Osteoblast (primary cell): ENCODE data around the gene ITPRIPL2. TPM values are rescaled to one million over a fixed set of nuclear protein-coding genes. Genes with fewer than 3 reads are reported as not detected.

Experiments used
- DNase-seq: peaks from one replicate; pipeline ENCODE4 v3.0.0; 2011; ENCODE audit warnings: low spot score, mixed read lengths; ENCODE audit not compliant: insufficient read length; ENCODE audit errors: missing footprints
- H2AFZ ChIP-seq: 2 replicates; pipeline ENCODE4 v1.6.0; 2011; ENCODE audit warnings: mild to moderate bottlenecking, low read length
- H3K27ac ChIP-seq: 2 replicates; pipeline ENCODE4 v1.5.1; 2011; ENCODE audit warnings: mild to moderate bottlenecking, low read depth, low read length, moderate library complexity
- H3K27me3 ChIP-seq: 2 replicates; pipeline ENCODE4 v1.6.0; 2012; ENCODE audit warnings: mild to moderate bottlenecking, control low read depth, inconsistent platforms, low read length, moderate library complexity; ENCODE audit not compliant: insufficient read depth
- H3K36me3 ChIP-seq: 2 replicates; pipeline ENCODE4 v1.5.1; 2011; ENCODE audit warnings: mild to moderate bottlenecking, low read length, control low read depth, moderate library complexity; ENCODE audit not compliant: insufficient read depth
- H3K4me1 ChIP-seq: 2 replicates; pipeline ENCODE4 v1.5.1; 2011; ENCODE audit warnings: mild to moderate bottlenecking, low read length, control low read depth, moderate library complexity; ENCODE audit not compliant: insufficient read depth
- H3K4me2 ChIP-seq: 2 replicates; pipeline ENCODE4 v1.6.0; 2011; ENCODE audit warnings: mild to moderate bottlenecking, low read length; ENCODE audit not compliant: insufficient read depth
- H3K4me3 ChIP-seq: fragments of 200-600 bp; sonication (generic); 3 replicates; pipeline ENCODE4 v1.5.1; 2012; ENCODE audit warnings: mild to moderate bottlenecking, low read length, inconsistent platforms; ENCODE audit not compliant: insufficient read depth
- H3K79me2 ChIP-seq: 2 replicates; pipeline ENCODE4 v1.6.0; 2012; ENCODE audit warnings: mild to moderate bottlenecking, low read length, control low read depth, inconsistent platforms; ENCODE audit not compliant: insufficient read depth
- H3K9me3 ChIP-seq: 2 replicates; pipeline ENCODE4 v1.5.1; 2011; ENCODE audit warnings: low read depth, low read length, control low read depth
- H4K20me1 ChIP-seq: 2 replicates; pipeline ENCODE4 v1.6.0; 2012; ENCODE audit warnings: mild to moderate bottlenecking, low read length, control low read depth; ENCODE audit not compliant: insufficient read depth
- total RNA-seq: library from RNA; depleted of rRNA; stranded (reverse); fragments of >200 nt; gene quantifications from 2 replicates; pipeline ENCODE4 v1.2.3, GENCODE V29; 2012
- TF ChIP-seq, protein P1 (sequence below): IDR thresholded peaks from 2 replicates; pipeline ENCODE4 v1.5.1; 2011; ENCODE audit warnings: mild to moderate bottlenecking, low read depth, low read length, moderate library complexity; ENCODE audit errors: extremely low read depth

Gene ITPRIPL2
- total RNA-seq, 1 donor, result 59.4 TPM

GRCh38 chr16:19151310-19151709 is 37.5 kb downstream of the ITPRIPL2 start:
- Histone ChIP-seq H2AFZ (no peak overlapping the region), H3K27me3 (no peaks in the 10 kb centered on the region), H3K79me2 (no peaks in the 10 kb centered on the region), H3K36me3 (no peaks in the 10 kb centered on the region), H3K4me3 (no peak overlapping the region), H4K20me1 (no peaks in the 10 kb centered on the region), H3K4me1 (no peaks in the 10 kb centered on the region), H3K9me3 (peaks cover 3% of the 10 kb centered on the region), H3K27ac (no peak overlapping the region), H3K4me2 (no peak overlapping the region)
- TF ChIP-seq, protein P1, sequence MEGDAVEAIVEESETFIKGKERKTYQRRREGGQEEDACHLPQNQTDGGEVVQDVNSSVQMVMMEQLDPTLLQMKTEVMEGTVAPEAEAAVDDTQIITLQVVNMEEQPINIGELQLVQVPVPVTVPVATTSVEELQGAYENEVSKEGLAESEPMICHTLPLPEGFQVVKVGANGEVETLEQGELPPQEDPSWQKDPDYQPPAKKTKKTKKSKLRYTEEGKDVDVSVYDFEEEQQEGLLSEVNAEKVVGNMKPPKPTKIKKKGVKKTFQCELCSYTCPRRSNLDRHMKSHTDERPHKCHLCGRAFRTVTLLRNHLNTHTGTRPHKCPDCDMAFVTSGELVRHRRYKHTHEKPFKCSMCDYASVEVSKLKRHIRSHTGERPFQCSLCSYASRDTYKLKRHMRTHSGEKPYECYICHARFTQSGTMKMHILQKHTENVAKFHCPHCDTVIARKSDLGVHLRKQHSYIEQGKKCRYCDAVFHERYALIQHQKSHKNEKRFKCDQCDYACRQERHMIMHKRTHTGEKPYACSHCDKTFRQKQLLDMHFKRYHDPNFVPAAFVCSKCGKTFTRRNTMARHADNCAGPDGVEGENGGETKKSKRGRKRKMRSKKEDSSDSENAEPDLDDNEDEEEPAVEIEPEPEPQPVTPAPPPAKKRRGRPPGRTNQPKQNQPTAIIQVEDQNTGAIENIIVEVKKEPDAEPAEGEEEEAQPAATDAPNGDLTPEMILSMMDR, result no peak
- DNase-seq, result no peak

DNA sequence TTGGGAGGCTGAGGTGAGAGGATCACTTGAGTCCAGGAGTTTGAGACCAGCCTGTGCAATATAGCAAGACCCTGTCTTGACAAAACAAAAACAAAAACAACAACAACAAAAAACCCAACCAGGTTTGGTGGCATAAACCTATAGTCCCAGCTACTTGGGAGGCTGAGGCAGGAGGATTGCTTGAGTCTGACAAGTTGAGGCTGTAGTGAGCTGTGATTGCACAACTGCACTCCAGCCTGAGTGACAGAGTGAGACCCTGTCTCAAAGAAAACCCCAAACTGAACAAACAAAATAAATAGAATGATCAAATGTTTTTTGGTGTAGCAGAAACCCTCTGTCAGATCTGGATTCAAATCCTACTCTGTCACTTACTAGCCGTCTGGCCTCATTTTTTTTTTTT is 38.3 kb downstream of the ITPRIPL2 start:
- no peak for DNase-seq
- TF ChIP-seq, protein P1, result no peak
- Histone ChIP-seq H3K9me3 (peaks cover 3% of the 10 kb centered on the region), H3K79me2 (no peaks in the 10 kb centered on the region), H3K4me1 (no peaks in the 10 kb centered on the region), H3K36me3 (no peaks in the 10 kb centered on the region), H3K27ac (no peak overlapping the region), H4K20me1 (no peaks in the 10 kb centered on the region), H3K27me3 (no peaks in the 10 kb centered on the region), H2AFZ (no peak overlapping the region), H3K4me2 (no peak overlapping the region), H3K4me3 (no peak overlapping the region)

GRCh38 chr16:19153876-19154275 is 40.1 kb downstream of the ITPRIPL2 start:
- TF ChIP-seq, protein P1, result no peak
- H3K9me3 ChIP-seq, result peaks cover 3% of the 10 kb centered on the region
- no peaks in the 10 kb centered on the region for H3K79me2 ChIP-seq
- H3K27me3 ChIP-seq, result no peaks in the 10 kb centered on the region
- no peaks in the 10 kb centered on the region for H4K20me1 ChIP-seq
- DNase-seq, result no peak
- no peaks in the 10 kb centered on the region for H3K4me1 ChIP-seq
- no peak overlapping the region for H3K4me3 ChIP-seq
- no peak overlapping the region for H2AFZ ChIP-seq
- H3K36me3 ChIP-seq, result no peaks in the 10 kb centered on the region
- H3K4me2 ChIP-seq, result no peak overlapping the region
- no peak overlapping the region for H3K27ac ChIP-seq

- no peak overlapping the region for H3K27ac ChIP-seq
- H3K4me1 ChIP-seq, result no peaks in the 10 kb centered on the region
- no peaks in the 10 kb centered on the region for H3K27me3 ChIP-seq
- no peaks in the 10 kb centered on the region for H4K20me1 ChIP-seq
- no peak overlapping the region for H3K4me3 ChIP-seq
- H3K9me3 ChIP-seq, result no peaks in the 10 kb centered on the region
- H3K4me2 ChIP-seq, result no peak overlapping the region
- H2AFZ ChIP-seq, result no peak overlapping the region
- DNase-seq, result no peak
- H3K79me2 ChIP-seq, result no peaks in the 10 kb centered on the region
- no peaks in the 10 kb centered on the region for H3K36me3 ChIP-seq
- TF ChIP-seq, protein P1, result no peak
These were observed 48.3 kb downstream of the ITPRIPL2 start for GRCh38 chr16:19162085-19162484.
